Gastrocnemius medialis (tissue), 4 donors: Measurements from ENCODE around the gene FAM167B.

Source experiments
- POLR2A ChIP-seq, 2 donors: fragments of 450-650 bp; IDR thresholded peaks; one replicate each; pipeline ENCODE4 v1.6.1; 2017; ENCODE audit warnings: antibody characterized with exemption in 2 of 2, mild to moderate bottlenecking in 2 of 2, moderate library complexity in 2 of 2
- TF ChIP-seq, protein P1 (sequence below), 5 experiments: fragments of 450-650 bp in 3 of 5; fragments of 200-600 bp in 2 of 5; sonication (generic) in 2 of 5; IDR thresholded peaks in 4 of 5; conservative IDR thresholded peaks in 1 of 5; 1 replicate in 4 of 5; 2 replicates in 1 of 5; pipeline ENCODE4 v1.5.1; 2016 to 2019; ENCODE audit warnings: antibody characterized with exemption in 5 of 5, mild to moderate bottlenecking in 3 of 5, moderate library complexity in 3 of 5

DNA sequence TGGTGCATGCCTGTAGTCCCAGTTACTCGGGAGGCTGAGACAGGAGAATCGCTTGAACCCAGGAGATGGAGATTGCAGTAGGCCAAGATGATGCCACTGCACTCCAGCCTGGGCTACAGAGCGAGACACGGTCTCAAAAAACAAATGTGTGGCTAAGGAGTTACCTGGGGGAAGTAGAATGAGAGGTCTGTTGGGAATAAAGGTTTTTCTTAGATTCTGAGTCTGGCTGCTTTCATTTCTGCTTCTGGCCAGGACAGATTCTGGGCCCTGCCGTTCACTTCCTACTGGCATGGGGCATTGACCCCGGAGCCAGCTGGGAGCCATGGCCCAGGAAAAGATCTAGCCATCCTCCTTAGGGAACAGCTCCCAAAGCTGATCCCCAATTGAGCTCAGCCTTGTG lies 38.6 kb upstream of the FAM167B start:
- TF ChIP-seq, protein P1, sequence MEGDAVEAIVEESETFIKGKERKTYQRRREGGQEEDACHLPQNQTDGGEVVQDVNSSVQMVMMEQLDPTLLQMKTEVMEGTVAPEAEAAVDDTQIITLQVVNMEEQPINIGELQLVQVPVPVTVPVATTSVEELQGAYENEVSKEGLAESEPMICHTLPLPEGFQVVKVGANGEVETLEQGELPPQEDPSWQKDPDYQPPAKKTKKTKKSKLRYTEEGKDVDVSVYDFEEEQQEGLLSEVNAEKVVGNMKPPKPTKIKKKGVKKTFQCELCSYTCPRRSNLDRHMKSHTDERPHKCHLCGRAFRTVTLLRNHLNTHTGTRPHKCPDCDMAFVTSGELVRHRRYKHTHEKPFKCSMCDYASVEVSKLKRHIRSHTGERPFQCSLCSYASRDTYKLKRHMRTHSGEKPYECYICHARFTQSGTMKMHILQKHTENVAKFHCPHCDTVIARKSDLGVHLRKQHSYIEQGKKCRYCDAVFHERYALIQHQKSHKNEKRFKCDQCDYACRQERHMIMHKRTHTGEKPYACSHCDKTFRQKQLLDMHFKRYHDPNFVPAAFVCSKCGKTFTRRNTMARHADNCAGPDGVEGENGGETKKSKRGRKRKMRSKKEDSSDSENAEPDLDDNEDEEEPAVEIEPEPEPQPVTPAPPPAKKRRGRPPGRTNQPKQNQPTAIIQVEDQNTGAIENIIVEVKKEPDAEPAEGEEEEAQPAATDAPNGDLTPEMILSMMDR (IDR thresholded peaks at IDR 0.05 in 4 of 5, conservative IDR thresholded peaks at IDR 0.05 in 1 of 5) = no peak
- no peak for TF ChIP-seq POLR2A (IDR thresholded peaks at IDR 0.05)
